ENCODE data around the gene SLC39A11.

- no peak for TF ChIP-seq POLR2A (IDR thresholded peaks at IDR 0.05)
- TF ChIP-seq CTCF (IDR thresholded peaks at IDR 0.05): no peak
Measured at GRCh38 chr17:73069164-73069770, 23.2 kb downstream of the SLC39A11 start.

Data from body of pancreas (tissue), 4 donors.